ENCODE measurements around the gene NSD1. TPM values are rescaled to one million over a fixed set of nuclear protein-coding genes. Genes with fewer than 3 reads are reported as not detected.

Gene NSD1
- total and polyA plus RNA-seq, 9 of the 15 experiments (the other 6 are each of a cell fraction or from before 2014, with no cell fraction given), result 3.8 to 51.0 (median 24.7) TPM

GRCh38 chr5:177303121-177303924 lies 169.8 kb downstream of the NSD1 start, which contains the start of the genes PRELID1 and RAB24 (continued):
- TF ChIP-seq CHD7 (IDR thresholded peaks at IDR 0.05; ENCODE audit: low read depth, low read length), result no peak
- no peak for TF ChIP-seq ZNF75A (CRISPR knock-in tag; IDR thresholded peaks at IDR 0.05)
- peak; percentile 93 for TF ChIP-seq GABPB1 (CRISPR knock-in tag; IDR thresholded peaks at IDR 0.05)
- no peak for TF ChIP-seq TCF7L2 (IDR thresholded peaks at IDR 0.05; ENCODE audit: low read depth, low read length)
- TF ChIP-seq ZBTB26 (CRISPR knock-in tag; IDR thresholded peaks at IDR 0.05), result no peak
- TF ChIP-seq DEAF1 (CRISPR knock-in tag; IDR thresholded peaks at IDR 0.05), result no peak
- peak; percentile 17; the same call in 1 of the 2 replicates for TF ChIP-seq NR4A1 (CRISPR knock-in tag; IDR thresholded peaks at IDR 0.05)
- no peak for TF ChIP-seq NR4A1 (tag; IDR thresholded peaks at IDR 0.05)
- TF ChIP-seq ZNF76 (CRISPR knock-in tag; IDR thresholded peaks at IDR 0.05; ENCODE audit: borderline replicate concordance), result 0 out of 2 replicates have a peak, but pooled peaks have one; percentile 63
- no peak for TF ChIP-seq DLX4 (CRISPR knock-in tag; IDR thresholded peaks at IDR 0.05)
- TF ChIP-seq GATAD2B (IDR thresholded peaks at IDR 0.05; ENCODE audit: borderline replicate concordance), result no peak
- TF ChIP-seq POLR2G (IDR thresholded peaks at IDR 0.05; ENCODE audit: low read depth, low read length), result peak; percentile 92

All from K562 (cell line).